Activated CD4-positive, CD25-positive, alpha-beta regulatory T cell treated with anti-CD3 and anti-CD28 coated beads, Interleukin-2, amount 50 U/mL, for 16 hours (primary cell): ENCODE data around the gene PTK6.

Experiments used
- DNase-seq: peaks from one replicate; pipeline ENCODE4 v3.0.0-alpha.2; 2020; ENCODE audit warnings: low read depth, low spot score

Gene PTK6

GRCh38 chr20:63508072-63508768 lies 29.0 kb downstream of the PTK6 start:
- no peak for DNase-seq

GRCh38 chr20:63507083-63507743 lies 30.0 kb downstream of the PTK6 start:
- no peak for DNase-seq

GRCh38 chr20:63505723-63506122 lies 31.5 kb downstream of the PTK6 start:
- DNase-seq, result no peak

GRCh38 chr20:63505281-63505680 lies 31.9 kb downstream of the PTK6 start:
- DNase-seq, result no peak

- DNase-seq, result no peak
These were observed 32.5 kb downstream of the PTK6 start for GRCh38 chr20:63504642-63505041.

- DNase-seq, result no peak
These were observed 33.7 kb downstream of the PTK6 start for GRCh38 chr20:63503524-63503923.

GRCh38 chr20:63502671-63503172 lies 34.5 kb downstream of the PTK6 start:
- DNase-seq, result no peak

GRCh38 chr20:63501818-63502670 lies 35.1 kb downstream of the PTK6 start:
- no peak for DNase-seq

- DNase-seq, result no peak
These were observed 36.0 kb downstream of the PTK6 start for GRCh38 chr20:63500902-63501817.

- DNase-seq, result no peak
These were observed 36.9 kb downstream of the PTK6 start for GRCh38 chr20:63500151-63500901.

- no peak for DNase-seq
These were observed 37.7 kb downstream of the PTK6 start for GRCh38 chr20:63499338-63499969.

GRCh38 chr20:63498960-63499337 lies 38.2 kb downstream of the PTK6 start, which contains the start of gene EEF1A2:
Gene EEF1A2, minus strand, starts transcription at chr20:63499083. Its CDS starts 1,320 bp downstream, at chr20:63497763.
- DNase-seq, result no peak

- DNase-seq, result no peak
These were observed 38.9 kb downstream of the PTK6 start for GRCh38 chr20:63497946-63498935.

- no peak for DNase-seq
These were observed 39.8 kb downstream of the PTK6 start for GRCh38 chr20:63497138-63497945.

GRCh38 chr20:63496596-63497120 lies 40.5 kb downstream of the PTK6 start:
- no peak for DNase-seq

GRCh38 chr20:63495741-63496595 lies 41.2 kb downstream of the PTK6 start:
- DNase-seq, result peak; percentile 61
